ENCODE results near the gene KRTAP4-1. TPM values are rescaled to one million over a fixed set of nuclear protein-coding genes. Genes with fewer than 3 reads are reported as not detected.

The KRTAP4-1 gene
- total and polyA plus RNA-seq, 4 donors = not detected

GRCh38 chr17:41147531-41148204, 37.0 kb downstream of the KRTAP4-1 start:
- TF ChIP-seq EGR1 (IDR thresholded peaks at IDR 0.05; ENCODE audit: low read depth in 2 of 2) (no peak), CTCF (IDR thresholded peaks at IDR 0.05; ENCODE audit: low read depth, low read length, missing input control) (no peak), GABPA (IDR thresholded peaks at IDR 0.05 in 1 of 2, conservative IDR thresholded peaks at IDR 0.05 in 1 of 2) (no peak), ZBTB33 (IDR thresholded peaks at IDR 0.05) (no peak), FOXA1 (IDR thresholded peaks at IDR 0.05) (no peak), TAF1 (conservative IDR thresholded peaks at IDR 0.05) (no peak), FOXA2 (IDR thresholded peaks at IDR 0.05) (no peak), YY1 (IDR thresholded peaks at IDR 0.05) (no peak), HNF4A (conservative IDR thresholded peaks at IDR 0.05) (no peak), ATF3 (IDR thresholded peaks at IDR 0.05) (no peak), SP1 (IDR thresholded peaks at IDR 0.05) (no peak), JUND (IDR thresholded peaks at IDR 0.05) (no peak), HNF4G (IDR thresholded peaks at IDR 0.05) (no peak), RXRA (IDR thresholded peaks at IDR 0.05) (no peak), REST (IDR thresholded peaks at IDR 0.05) (no peak), RAD21 (IDR thresholded peaks at IDR 0.05) (no peak), NR2F2 (IDR thresholded peaks at IDR 0.05) (no peak)
- TF ChIP-seq, protein P1, sequence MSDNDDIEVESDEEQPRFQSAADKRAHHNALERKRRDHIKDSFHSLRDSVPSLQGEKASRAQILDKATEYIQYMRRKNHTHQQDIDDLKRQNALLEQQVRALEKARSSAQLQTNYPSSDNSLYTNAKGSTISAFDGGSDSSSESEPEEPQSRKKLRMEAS (IDR thresholded peaks at IDR 0.05) = no peak
- H3K27ac ChIP-seq (ENCODE audit: low read depth in 1 of 2, low read length in 2 of 2) = no peak overlapping the region
- no peak overlapping the region for H3K4me3 ChIP-seq (ENCODE audit: low read depth in 1 of 3, low read length in 3 of 3)
- H3K36me3 ChIP-seq (ENCODE audit: control insufficient read depth in 4 of 4, insufficient read depth in 3 of 4, low read depth in 1 of 4, low read length in 3 of 4) = no peaks in the 10 kb centered on the region
- no peaks in the 10 kb centered on the region for H3K4me1 ChIP-seq (ENCODE audit: control insufficient read depth in 4 of 4, insufficient read depth in 4 of 4, low read length in 3 of 4)
- WGBS = 90% methylated on average over 2 of the region's 2 CpGs
- H3K27me3 ChIP-seq (ENCODE audit: control insufficient read depth in 4 of 4, insufficient read depth in 4 of 4, low read length in 3 of 4) = peaks cover 0 to 5% (median 0%) of the 10 kb centered on the region in 4 donors
- peaks cover 2 to 14% (median 7%) of the 10 kb centered on the region in 4 donors for H3K9me3 ChIP-seq (ENCODE audit: control insufficient read depth in 4 of 4, low read length in 3 of 4)
- no peak for DNase-seq (ENCODE audit: low spot score)
- no peak overlapping the region for H3K9ac ChIP-seq (ENCODE audit: low read depth in 1 of 2, low read length in 2 of 2)
